Fibroblast of skin of right quadriceps (primary cell): ENCODE results near the gene COPS9.

Source experiments
- DNase-seq: peaks from one replicate; pipeline ENCODE4 v3.0.0-alpha.2; 2013

Gene COPS9

GRCh38 chr2:240147382-240147781 lies 11.3 kb upstream of the COPS9 start:
- DNase-seq = no peak

- no peak for DNase-seq
Observed at GRCh38 chr2:240146627-240147278, 10.6 kb upstream of the COPS9 start.

- no peak for DNase-seq
Observed at GRCh38 chr2:240146141-240146561, 10.0 kb upstream of the COPS9 start.

GRCh38 chr2:240145461-240145860 lies 9.4 kb upstream of the COPS9 start:
- no peak for DNase-seq

GRCh38 chr2:240144649-240145261 lies 8.7 kb upstream of the COPS9 start:
- DNase-seq = no peak

GRCh38 chr2:240143801-240144648 lies 7.9 kb upstream of the COPS9 start:
- peak; percentile 32 for DNase-seq

GRCh38 chr2:240143276-240143675 lies 7.2 kb upstream of the COPS9 start:
- DNase-seq = no peak

- DNase-seq = no peak
Observed at GRCh38 chr2:240142859-240143258, 6.8 kb upstream of the COPS9 start.

- no peak for DNase-seq
Observed at GRCh38 chr2:240142256-240142775, 6.2 kb upstream of the COPS9 start.

- no peak for DNase-seq
Observed at GRCh38 chr2:240141736-240142135, 5.6 kb upstream of the COPS9 start.

- no peak for DNase-seq
Observed at GRCh38 chr2:240140920-240141319, 4.8 kb upstream of the COPS9 start.

GRCh38 chr2:240140511-240140910 lies 4.4 kb upstream of the COPS9 start, which contains the start of gene OTOS:
Gene OTOS, minus strand, starts transcription at chr2:240140658. Its CDS starts 332 bp downstream, at chr2:240140326.
- no peak for DNase-seq

- no peak for DNase-seq
Observed at GRCh38 chr2:240139666-240140393, 3.7 kb upstream of the COPS9 start.

GRCh38 chr2:240139011-240139441 lies 2.9 kb upstream of the COPS9 start:
- no peak for DNase-seq

- DNase-seq = no peak
Observed at GRCh38 chr2:240138254-240138984, 2.3 kb upstream of the COPS9 start.

- DNase-seq = no peak
Observed at GRCh38 chr2:240137596-240138253, 1.6 kb upstream of the COPS9 start.

GRCh38 chr2:240136671-240137292 lies 677 bp upstream of the COPS9 start:
- no peak for DNase-seq

GRCh38 chr2:240135706-240136012 lies 446 bp downstream of the COPS9 start:
- no peak for DNase-seq

- DNase-seq = no peak
Observed at GRCh38 chr2:240134956-240135520, 1.1 kb downstream of the COPS9 start.

GRCh38 chr2:240134466-240134865 lies 1.6 kb downstream of the COPS9 start:
- DNase-seq = no peak

- no peak for DNase-seq
Observed at GRCh38 chr2:240133401-240133800, 2.7 kb downstream of the COPS9 start.
